ENCODE results near the gene PHTF2.
A peak's percentile ranks its signal among the peaks of the same experiment; 100 is the strongest.
"Not testable (repeated sequence)": the region's sequence is repeated elsewhere in the genome, so short reads cannot be mapped to it uniquely, and the experiment has no call there.

The PHTF2 gene

DNA sequence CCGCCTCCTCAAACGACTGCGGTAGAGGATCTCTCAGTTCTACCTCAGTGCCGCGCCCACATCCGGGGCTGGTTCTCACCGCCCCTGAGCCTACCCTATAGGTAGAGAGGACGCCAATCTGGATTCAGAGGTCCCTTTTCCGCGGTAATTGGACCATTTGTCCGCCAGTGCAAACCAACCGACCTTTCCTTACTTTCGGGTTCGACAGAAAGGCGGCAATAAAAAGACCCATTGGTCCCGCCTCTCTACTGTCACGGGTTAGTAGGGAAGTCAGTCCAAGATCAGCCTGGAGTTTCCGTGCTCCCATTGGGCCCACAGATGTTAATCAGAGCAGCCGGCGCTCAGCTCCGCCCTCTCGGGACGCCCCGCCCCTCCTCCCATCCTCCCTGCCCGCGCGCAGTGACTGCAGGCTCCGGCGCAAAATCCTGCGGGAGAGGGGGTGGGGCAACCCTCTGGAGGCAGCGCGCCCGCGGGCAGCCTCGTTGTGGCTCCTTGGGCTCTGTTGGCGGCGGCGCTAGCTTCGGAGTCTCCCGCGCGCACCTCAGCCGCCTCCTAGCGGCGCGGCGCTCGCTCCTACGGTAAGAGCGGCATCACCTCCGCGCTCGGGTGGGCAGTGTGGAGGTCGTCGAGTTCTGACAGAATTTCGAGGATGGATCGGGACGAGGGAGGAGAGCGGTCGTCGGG lies at the start of gene PHTF2, which contains the start of gene TMEM60:
PHTF2 (plus strand) TSS at position 380 of the 684 bp plus-strand sequence.
TMEM60 (minus strand) TSS at position 41 of the 684 bp plus-strand sequence. CDS start 4,061 bp downstream, outside the sequence.
- peak; percentile 95 for DNase-seq

DNA sequence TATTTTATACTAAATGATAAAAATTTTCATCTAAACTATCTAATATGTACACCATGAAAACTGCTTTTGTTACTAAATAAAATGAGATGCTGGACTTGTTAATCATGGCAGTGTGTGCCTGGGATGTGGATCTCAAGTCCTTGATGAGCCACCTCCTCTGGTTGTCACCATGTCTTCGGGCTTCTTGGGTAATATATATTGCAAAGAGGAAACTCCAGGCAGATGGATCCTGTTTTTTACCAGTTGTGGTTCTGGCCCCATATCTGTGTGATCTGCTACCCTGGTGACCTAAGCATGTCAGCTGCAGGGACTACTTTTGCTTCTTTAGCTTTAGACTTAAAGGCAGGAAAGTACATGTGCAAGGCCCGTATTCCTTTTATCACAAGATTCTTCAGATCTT lies 46.6 kb upstream of the PHTF2 start:
- DNase-seq = no peak

DNA sequence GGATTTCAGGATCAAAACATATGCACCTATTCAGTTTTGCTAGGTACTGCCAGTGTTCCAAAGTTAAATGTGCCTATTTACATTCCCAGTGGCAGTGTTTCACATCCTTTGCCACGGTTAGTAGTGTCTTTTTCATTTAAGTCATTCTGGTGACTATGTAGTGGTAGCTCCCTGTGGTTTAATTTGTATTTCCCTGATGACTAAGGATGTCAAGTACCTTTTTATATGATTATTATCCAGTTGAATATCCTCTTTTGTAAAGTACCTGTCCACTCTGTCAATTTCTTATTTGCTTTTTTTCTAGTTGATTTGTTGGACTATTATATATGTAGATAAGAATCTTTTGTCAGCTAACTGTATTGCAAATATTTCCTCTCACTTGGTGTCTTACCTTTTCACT lies 45.4 kb upstream of the PHTF2 start:
- DNase-seq = no peak

DNA sequence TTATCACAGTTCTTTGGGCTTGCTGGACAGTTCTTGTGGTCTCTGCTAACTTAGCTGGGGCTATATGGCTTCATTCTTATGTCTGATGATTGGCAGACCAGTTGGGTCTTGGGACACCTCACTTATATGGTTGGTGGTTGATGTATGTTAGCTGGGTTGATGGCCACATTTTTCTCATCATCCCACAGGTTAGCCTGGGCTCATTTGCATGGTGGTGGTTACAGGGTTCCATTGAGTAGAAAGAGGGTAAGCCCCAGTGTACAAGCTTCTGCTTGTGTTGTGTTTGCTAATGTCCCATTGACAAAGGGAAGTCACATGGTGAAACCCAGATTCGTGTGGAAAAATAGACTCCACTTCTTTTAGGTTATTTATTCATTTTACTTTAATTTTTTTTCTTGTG lies 41.0 kb upstream of the PHTF2 start:
- DNase-seq = no peak

DNA sequence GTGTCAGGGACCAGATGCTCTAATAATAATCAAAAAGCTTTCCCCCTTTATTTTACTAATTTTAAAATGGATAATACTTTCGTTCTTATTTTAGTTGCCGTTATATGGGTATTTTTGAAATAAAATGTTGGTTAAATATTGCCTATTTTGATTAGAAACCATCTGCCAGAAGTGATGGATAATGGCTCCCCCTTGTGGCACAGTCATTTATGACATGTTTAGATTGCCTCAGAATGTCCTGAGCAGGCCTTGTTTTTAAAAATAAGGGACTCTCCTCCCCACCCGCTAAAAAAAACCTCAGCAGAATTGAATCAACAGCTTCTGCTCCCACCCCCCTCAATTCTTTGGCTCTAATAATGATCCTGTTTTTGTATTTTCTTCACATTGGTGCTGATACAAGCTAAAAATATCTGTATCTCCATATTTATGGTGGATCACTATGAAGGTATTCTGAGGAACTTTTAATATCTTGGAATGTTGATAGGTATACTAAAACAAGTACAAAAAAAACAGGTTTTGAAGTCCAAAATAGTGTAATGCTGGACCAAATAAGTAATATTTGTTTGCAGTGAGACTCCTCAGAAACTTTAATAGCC lies 39.2 kb upstream of the PHTF2 start:
- peak; percentile 59 for DNase-seq

DNA sequence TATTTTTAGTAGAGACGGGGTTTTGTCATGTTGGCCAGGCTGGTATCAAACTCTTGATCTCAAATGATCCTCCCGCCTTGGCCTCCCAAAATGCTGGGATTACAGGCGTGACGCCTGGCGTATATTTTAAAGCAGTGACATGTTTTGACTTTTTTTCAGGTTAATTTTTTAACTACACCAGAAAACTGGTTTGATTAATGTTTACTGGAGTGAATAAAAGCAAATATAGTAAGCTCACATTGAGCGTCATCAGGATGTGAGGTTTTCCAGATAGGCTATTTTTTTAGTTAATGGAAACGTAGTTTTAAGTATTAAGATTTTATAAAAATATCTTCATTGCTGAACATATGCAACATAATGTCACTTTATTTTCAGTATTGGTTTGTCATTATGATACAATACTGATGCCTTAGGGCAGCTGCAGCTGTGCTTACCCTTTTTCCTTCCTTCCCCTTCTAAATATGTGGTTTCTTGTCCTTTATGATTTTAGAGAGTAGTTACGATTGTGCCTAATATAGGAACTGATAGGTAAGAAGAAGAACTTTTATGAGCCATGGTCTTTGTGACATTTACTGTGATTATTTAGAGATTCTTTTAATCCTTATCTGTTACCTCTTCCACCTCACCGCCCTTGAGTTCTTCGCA lies 37.6 kb upstream of the PHTF2 start:
- DNase-seq = no peak

DNA sequence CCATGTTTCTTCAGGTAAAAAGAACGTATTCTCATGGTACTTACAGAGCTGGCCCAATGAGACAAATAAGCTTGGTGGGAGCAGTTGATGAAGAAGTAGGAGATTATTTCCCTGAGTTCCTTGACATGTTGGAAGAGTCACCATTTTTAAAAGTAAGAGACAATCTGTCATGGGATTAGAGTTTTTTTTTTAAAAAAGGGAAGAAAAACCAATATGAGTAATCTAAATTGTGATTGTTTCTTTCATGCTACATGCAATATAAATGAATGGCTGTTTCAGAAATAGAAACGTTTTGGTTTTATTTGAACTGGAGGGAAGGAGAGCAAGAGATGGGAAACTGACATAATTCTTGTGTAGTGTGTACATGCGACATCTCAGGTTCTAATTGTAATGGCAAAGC lies 33.1 kb upstream of the PHTF2 start:
- no peak for DNase-seq

DNA sequence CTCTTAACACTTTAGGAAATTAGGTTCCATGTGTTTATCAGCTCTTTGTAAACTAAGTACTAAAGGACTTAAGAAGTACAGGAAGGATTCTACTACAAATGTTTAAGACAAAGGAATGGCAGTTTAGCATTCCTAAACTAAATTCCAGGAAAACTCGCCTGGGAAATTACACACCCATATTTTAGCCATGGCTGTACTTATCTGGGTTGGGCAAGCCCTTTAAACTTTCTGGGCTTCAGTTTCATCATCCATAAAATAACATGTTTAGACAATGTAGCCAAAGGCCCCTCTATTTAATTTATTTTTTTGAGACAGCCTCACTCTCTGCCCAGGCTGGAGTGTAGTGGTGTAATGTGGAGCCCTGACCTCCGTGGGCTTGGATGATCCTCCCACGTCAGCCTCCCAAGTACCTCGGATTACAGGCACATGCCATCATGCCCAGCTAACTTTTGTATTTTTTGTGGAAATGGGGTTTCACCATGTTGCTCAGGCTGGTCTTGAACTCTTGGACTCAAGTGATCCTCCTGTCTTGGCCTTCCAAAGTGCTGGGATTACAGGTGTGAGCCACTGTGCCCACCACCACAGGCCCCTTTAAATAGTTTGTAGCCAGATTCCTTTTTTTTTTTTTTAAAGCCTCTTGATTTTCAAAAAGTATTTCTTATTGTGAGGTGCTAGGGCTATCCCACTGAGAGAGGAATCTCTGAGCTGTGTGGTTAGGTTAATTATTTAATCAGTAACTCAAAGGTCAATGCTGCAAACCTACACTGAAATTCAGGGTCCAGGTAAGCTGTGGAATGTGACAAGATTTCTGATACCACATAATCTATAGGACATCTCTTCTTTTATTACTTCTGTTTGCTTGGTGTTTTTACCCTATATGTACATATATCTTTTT lies 32.4 kb upstream of the PHTF2 start:
- DNase-seq = no peak

DNA sequence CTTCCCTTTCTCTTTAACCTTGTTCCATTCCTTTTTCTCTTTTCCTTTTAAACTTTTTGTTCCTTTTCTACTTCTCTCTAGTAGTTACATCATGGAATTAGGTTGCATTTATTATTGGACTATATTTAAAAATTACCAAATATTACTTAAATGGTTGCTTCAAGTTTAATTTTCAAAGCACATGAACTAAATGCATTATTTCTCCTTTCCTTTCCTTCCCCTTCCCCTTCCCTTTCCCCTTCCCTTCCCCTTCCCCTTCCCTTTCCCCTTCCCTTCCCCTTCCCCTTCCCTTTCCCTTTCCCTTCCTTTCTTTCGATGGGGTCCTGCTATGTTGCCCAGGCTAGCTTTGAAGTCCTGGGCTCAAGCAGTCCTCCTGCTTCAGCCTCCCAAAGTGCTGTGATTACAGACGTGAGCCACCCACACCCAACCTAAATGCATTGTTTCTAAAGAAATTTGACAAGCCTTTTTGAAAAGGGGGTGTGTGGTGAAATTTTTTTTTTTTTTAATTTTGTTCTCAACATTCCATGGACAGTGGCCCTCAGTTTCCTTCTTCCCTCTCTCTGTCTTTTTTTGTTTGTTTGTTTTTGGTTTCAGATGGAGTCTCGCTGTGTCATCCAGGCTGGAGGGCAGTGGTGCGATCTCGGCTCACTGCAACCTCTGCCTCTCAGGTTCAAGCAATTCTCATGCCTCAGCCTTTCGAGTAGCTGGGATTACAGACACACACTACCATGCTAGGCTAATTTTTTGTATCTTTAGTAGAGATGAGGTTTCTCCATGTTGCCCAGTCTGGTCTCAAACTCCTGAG lies 31.6 kb upstream of the PHTF2 start:
- no peak for DNase-seq

DNA sequence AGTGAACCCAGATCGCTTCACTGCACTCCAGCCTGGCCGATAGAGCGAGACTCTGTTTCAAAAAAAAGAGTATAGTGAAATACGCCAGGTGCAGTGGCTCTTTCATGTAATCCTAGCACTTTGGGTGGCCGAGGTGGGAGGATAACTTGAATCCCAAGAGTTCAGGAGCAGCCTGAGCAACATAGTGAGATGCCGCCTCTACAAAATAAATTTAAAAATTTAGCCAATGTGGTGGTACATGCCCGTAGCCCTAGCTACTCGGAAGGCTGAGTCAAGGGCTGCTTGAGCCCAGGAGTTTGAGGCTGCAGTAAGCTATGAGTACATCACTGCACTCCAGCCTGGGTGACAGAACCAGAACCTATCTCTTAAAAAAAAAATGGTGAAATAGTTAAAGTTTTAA lies 28.3 kb upstream of the PHTF2 start:
- no peak for DNase-seq

DNA sequence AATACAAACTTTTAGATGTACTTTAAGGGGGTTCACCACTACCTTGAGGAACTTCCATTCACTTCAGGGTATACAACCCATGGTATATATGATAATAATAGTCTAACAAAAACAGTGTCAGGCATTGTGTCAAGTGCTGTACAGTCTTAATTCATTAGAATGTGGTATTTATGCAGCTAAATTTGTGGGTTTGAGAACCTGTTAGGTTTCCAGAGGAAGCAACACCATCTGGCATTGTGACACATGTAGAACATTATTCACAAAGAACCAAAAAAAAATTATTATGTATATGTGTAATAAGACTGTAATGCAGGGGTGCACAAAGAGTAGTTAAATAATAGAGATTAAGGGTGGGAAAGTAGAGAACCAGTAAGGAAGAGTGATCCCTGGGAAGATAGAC lies 26.7 kb upstream of the PHTF2 start:
- DNase-seq = no peak

DNA sequence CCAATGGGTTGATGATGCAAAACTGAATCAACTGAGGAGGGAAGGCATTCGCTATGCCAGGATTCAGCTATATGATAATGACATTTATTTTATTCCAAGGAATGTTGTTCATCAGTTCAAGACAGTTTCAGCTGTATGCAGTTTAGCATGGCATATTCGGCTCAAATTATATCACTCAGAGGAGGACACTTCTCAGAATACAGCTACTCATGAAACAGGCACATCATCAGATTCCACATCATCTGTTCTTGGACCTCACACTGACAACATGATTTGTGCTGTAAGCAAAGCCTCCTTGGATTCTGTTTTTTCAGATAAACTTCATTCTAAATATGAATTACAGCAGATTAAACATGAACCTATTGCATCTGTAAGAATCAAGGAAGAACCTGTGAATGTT lies 20.0 kb upstream of the PHTF2 start:
- no peak for DNase-seq

DNA sequence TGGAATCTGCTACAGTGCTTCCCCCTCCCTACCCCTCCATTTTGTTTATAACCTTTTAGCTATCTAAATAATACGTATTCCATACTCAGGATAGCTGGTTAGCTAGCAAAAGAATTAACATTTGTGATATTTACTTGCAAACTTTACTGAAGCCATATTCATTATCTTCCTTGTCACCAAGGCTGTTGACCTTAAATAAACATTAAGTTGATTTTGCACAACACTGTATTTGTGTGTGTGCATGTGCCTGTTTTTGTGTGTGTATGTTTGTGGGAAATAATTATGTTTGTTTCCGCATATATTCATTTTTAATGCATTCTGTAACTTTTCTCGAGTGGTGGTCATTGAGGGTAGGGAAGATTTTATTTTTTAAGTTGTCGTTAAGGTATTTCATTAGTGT lies 16.2 kb upstream of the PHTF2 start:
- no peak for DNase-seq

DNA sequence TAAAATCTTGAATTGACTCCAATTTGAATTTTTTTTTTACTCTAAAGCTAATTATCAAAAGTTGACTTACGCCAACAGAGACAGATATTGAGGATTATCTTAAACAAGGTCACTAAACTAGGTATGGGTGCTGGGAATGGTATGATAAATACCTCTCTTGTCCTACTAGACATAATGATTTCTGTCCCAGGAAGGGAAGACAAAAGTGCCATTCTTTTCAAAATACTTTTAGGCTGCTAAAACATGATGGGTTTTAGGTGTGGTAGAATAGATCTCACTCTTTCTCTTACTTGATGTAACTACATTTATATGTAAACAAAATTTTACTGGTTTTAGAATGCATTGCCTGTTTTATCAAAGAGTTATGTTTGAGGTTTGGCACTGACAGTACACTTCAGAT lies 15.5 kb upstream of the PHTF2 start:
- DNase-seq = no peak

DNA sequence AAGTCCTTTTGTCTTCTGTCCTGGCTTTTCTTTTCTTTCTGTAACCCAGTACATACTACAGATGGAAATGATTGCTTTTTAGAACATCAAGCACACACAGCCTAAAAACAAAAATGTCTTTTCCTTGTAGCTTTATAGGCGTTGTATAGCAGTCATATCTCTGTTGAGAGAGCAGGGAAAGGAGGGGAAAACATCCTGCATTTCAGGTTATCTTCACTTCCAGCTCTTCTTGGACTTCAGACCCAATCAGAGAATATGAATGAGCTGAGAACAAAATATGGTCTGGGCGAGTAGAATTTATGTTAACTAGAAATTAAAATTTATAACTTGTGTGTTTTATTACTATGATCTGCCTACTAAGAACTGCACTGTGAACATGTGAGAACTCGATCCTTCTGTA lies 15.0 kb upstream of the PHTF2 start:
- no peak for DNase-seq

DNA sequence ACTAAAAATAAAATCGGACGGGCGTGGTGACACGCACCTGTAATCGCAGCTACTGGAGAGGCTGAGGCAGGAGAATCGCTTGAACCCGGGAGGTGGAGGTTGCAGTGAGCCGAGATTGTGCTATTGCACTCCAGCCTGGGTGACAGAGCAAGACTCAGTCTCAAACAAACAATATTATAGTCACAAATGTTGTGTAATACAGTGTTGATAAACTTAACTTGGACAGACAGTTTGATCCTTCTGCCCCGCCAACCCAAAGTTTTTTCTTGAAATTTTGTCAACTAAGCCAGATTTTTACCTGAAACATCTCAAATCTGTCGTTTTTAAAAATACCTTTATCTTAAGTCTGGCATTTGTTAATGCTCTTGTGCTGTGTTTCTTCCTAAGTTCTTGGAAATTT lies 14.1 kb upstream of the PHTF2 start:
- DNase-seq = not testable (repeated sequence)

DNA sequence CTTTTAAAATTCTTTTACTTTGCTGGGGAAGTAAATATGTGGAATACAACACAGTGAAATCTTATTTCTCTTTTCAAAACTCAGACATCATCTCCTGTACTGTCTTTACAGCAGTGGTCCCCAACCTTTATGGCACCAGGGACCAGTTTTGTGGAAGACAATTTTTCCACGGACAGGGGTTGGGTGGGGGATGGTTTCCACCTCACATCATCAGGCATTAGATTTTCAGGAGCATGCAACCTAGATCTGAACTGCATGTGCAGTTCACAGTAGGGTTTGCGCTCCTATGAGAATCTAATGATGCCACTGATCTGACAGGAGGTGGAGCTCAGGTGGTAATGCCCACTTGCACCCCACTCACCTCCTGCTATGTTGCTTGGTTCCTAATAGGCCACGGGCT lies 12.6 kb upstream of the PHTF2 start:
- no peak for DNase-seq

DNA sequence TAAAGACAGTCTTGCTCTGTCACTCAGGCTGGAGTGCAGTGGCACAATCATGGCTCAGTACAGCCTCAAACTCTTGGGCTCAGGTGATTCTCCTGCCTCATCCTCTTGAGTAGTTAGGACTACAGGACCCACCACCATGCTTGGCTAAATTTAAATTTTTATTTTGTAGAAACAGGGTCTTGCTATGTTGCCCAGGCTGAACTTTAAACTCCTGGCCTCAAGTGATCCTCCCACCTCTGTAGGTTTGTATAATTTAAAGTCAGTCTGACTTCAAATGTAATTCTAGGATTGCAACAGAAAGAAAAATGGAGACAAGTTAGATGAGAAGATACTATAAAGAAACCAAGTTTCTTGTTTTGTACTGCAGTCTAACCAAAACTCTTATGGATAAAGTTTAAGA lies 11.8 kb upstream of the PHTF2 start:
- no peak for DNase-seq

DNA sequence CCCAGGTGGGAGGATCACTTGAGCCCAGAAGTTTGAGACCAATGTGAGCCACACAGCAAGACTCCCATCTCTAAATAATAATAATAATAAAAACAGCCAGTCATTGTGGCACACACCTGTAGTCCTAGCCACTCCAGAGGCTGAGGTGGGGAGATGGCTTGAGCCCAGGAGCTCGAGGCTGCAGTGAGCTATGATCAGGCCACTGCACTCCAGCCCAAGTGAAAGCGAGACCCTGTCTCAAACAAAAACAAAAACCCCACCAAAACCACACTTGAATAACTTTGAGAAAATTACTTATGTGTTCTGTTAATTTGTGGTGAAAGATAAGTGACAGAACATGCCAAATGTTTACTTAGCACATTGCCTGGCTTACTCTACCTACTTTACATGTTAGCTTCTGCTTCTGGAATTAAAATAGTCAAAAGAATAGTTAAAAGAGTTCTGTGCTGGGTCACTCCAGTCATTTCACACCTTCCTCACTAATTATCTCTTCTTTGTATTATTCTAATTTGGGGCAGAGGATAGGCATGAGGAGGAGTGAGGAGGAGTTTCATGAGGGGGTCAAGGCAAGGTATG lies 10.2 kb upstream of the PHTF2 start:
- DNase-seq = no peak

DNA sequence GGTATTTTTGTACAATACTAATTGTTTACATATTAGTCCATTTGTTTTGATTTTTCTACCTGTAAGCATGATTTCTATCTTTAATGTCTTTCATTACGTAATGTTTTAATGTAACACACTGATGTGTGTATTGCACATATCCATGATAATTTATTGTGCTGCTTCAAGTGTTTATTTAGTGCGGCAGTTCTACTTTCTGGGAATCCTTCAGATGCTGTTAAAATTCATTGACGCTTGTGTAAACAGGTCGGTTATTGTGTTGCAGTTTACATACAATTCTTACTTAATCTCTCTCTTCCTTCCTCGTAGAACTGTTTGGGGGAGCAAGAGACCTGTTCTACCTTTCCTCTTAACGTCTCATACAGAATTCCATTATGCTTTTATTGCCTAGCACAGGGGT lies 7.2 kb upstream of the PHTF2 start:
- no peak for DNase-seq

DNA sequence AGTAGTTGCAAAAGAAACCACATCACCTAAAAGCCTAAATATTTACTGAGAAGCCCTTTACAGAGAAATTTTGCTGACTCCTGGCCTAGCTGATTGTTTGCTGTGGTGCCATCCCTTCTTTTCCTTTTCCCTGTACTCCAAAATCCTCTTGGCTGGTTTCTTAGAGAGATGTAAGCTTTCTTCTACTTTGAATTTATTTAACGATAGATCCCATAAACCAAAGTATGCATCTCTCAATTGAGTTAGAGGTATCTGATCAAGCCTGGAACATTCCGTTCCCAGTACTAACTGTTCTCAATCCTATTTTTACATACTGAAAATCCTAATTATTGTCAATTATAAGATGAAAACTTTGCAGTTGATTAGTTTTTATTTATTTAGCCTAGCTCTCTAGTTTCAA lies 6.6 kb upstream of the PHTF2 start:
- no peak for DNase-seq

DNA sequence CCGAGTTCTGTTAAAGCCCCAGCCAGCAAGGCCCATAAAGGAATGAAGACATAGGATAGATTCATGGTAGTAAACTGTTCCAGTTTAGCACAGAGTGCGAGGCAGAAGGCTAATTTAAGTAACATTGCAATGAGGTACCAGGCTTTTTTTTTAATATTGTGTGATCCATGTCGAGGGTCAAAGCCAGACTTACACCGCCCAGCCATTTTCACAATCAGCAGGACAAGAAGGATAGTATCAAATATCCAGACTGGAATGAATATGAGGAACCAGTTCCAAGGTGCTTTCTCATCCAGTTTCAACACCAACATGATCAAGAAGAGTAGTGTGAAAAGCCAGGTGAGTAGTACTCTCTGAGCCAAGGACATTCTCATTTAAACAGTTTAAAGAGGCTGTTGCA lies 4.6 kb upstream of the PHTF2 start:
- DNase-seq = no peak

Measured in activated naive CD4-positive, alpha-beta T cell treated with Interleukin-2 at 50 U/mL for 16 hours (primary cell).